Hippocampal formation (tissue), 2 donors: ENCODE data around the gene MRPL36.

Experiments
- DNase-seq, 2 donors: peaks; one replicate each; lab custom pipeline; 2025; lab: John Stamatoyannopoulos, UW

MRPL36 gene

GRCh38 chr5:1764606-1764960 is 35.1 kb downstream of the MRPL36 start:
- DNase-seq, result no peak

GRCh38 chr5:1763960-1764605 is 35.6 kb downstream of the MRPL36 start:
- no peak for DNase-seq

GRCh38 chr5:1763548-1763911 is 36.1 kb downstream of the MRPL36 start:
- DNase-seq, result no peak

GRCh38 chr5:1762883-1763547 is 36.6 kb downstream of the MRPL36 start:
- no peak for DNase-seq

- DNase-seq, result no peak
Observed at GRCh38 chr5:1762121-1762882, 37.3 kb downstream of the MRPL36 start.

GRCh38 chr5:1761453-1761755 is 38.2 kb downstream of the MRPL36 start:
- no peak for DNase-seq

- no peak for DNase-seq
Observed at GRCh38 chr5:1760656-1761452, 38.8 kb downstream of the MRPL36 start.

GRCh38 chr5:1760231-1760630 is 39.4 kb downstream of the MRPL36 start:
- DNase-seq, result no peak

GRCh38 chr5:1759378-1759970 is 40.2 kb downstream of the MRPL36 start:
- DNase-seq, result no peak

- no peak for DNase-seq
Observed at GRCh38 chr5:1758574-1758973, 41.1 kb downstream of the MRPL36 start.

GRCh38 chr5:1757511-1757910 is 42.1 kb downstream of the MRPL36 start:
- no peak for DNase-seq

- no peak for DNase-seq
Observed at GRCh38 chr5:1756481-1756880, 43.2 kb downstream of the MRPL36 start.

- DNase-seq, result no peak
Observed at GRCh38 chr5:1755321-1755949, 44.2 kb downstream of the MRPL36 start.

- DNase-seq, result no peak
Observed at GRCh38 chr5:1754531-1755220, 45.0 kb downstream of the MRPL36 start.

GRCh38 chr5:1753490-1753889 is 46.1 kb downstream of the MRPL36 start:
- DNase-seq, result no peak

- DNase-seq, result no peak
Observed at GRCh38 chr5:1752881-1753280, 46.8 kb downstream of the MRPL36 start.

GRCh38 chr5:1751864-1752822 is 47.5 kb downstream of the MRPL36 start:
- DNase-seq, result no peak

GRCh38 chr5:1751026-1751863 is 48.4 kb downstream of the MRPL36 start:
- DNase-seq, result no peak

- no peak for DNase-seq
Observed at GRCh38 chr5:1750469-1750868, 49.2 kb downstream of the MRPL36 start.
